GM21390 (cell line): ENCODE data around the gene GLTPD2.

Experiments
- ATAC-seq: cut with Tn5 transposase; IDR thresholded peaks from one replicate; pipeline ENCODE4 v1.9.1; 2021; ENCODE audit not compliant: unreplicated experiment

Gene GLTPD2

DNA sequence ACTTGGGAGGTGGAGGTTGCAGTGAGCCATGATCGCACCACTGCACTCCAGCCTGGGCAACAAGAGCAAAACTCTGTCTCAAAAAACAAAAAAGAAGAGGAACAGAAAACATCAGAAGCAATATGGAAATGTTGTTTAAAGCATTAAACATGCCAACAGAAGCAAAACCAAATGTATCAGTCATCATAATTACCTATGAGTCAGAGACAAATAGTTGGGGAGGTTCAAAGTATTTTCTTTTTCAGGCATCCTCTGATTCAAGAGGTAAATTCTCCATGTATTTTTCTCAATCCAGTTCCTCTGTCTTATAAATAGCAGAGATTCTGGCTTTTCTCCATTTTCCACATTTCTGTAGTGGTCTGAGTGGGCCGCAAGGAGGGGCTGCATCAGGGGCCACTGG is 19.1 kb upstream of the GLTPD2 start:
- ATAC-seq: no peak

DNA sequence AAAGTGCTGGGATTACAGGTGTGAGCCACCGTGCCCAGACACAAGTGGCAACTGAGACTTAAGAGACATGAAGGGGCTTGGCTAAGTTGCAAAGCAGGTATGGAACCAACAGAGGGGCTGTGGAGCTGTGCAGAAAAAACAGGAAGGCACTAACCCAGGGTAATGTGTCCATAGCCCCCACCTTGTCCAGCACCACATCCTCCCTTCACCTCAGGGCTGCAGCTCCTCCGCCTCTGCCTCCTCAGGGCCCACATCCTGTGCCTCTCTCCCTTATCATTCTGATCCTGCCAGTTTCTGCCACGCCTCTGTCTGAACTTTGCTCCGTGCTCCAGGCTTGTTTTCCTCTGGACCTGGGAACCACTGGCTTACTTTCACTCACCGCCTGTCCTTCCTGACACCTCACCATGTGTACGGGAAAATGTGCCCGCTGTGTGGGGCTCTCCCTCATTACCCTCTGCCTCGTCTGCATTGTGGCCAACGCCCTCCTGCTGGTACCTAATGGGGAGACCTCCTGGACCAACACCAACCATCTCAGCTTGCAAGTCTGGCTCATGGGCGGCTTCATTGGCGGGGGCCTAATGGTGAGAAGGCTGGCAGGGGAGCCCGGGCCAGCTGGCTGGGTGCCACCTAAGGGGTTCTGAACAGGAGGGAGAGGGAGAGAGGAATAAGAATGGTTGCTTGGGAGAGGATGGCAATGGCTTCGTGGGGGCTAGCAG is 17.1 kb upstream of the GLTPD2 start, which contains the start of gene TM4SF5:
Gene TM4SF5 (plus strand): TSS at position 368 of the 716 bp plus-strand sequence. CDS start 37 bp downstream, at position 405.
- ATAC-seq: no peak

DNA sequence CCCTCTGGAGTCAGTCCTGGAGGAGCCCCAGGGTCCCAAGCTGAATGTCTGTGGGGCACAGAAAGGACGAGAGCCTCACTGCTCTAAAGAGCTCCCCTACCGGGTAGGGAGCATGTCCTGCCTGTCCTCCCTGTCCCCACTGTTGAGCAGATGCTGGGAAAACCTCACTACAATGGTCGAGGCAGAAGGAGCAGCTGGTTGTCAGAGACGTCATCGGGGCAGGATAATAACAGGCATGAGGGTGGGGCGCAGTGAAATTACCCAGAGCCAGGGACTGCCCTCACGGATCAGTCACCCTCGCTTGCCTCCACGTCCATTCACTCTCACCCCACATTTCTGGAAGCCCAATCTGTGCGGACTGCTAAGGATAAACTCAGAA is 16.5 kb upstream of the GLTPD2 start:
- ATAC-seq: no peak

DNA sequence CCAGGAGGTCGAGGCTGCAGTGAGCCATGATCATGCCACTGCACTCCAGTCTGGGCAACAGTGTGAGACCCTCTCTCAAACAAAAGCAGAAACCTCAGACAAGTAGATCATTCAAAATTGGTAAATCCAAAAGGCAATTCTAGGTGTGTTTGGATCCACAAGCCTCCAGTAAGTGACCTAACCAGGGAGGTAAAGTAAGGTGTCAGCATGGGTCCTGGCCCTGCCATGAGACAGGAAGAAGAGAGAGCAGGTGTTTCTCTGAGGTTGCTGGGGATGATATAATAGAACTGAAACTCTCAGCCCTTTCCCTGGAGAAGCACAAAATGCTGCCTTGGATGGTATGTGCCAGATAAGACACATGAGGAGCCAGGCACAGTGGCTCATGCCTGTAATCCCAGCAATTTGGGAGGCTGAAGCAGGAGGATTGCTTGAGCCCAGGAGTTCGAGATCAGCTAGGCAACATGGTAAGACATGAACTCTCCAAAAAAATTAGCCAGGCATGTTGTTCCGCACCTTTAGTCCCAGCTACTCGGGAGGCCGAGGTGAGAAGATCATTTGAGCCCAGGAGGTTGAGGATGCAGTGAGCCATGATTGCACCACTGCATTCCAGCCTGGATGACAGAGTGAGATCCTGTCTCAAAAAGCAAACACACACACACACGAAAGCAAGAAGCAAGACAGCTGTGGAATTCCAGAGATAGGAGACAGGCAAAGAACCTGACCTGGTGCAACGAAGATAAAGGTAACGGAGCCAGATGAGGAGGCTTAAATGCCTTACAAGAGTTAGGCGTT is 10.6 kb upstream of the GLTPD2 start:
- no peak for ATAC-seq

DNA sequence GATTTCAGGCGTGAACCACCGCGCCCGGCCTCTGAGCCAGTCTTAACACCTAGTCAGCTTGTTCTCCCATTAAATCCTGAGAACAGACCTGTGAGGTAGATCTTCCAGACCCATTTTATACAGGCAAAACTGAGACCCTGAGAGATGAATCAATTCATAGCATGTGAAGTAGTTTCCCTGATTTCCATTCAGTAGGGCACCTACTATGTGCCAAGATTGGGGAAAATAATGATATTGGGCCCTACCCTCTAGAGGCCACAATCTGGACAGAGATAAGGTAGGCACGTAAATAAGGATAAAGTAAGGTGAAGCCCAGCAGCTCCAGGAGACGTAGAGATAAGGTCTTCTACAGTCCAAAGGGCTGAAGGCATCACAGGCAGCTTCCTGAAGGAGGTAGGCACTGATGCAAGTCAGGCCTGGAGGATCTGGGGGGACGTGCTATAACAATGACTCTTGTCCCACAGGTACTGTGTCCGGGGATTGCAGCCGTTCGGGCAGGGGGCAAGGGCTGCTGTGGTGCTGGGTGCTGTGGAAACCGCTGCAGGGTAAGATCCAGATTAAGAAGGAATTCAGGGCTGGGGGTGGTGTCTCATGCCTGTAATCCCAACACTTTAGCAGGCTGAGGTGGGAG is 8.3 kb upstream of the GLTPD2 start:
- ATAC-seq: no peak

DNA sequence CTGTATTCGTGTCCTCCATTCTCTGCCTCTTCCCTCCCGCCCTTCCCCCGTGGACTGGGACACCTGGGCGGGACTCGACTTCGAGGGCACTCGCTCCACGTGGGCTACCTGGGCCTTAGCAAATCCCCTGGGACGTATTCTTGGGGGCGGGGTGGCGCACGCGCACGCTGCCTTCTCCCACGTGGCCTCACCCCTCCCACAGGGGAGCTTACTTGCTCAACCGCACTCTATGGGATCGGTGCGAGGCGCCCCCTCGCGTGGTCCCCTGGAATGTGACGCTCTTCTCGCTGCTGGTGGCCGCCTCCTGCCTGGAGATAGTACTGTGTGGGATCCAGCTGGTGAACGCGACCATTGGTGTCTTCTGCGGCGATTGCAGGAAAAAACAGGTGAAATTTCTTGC is 6.1 kb upstream of the GLTPD2 start:
- ATAC-seq: no peak

DNA sequence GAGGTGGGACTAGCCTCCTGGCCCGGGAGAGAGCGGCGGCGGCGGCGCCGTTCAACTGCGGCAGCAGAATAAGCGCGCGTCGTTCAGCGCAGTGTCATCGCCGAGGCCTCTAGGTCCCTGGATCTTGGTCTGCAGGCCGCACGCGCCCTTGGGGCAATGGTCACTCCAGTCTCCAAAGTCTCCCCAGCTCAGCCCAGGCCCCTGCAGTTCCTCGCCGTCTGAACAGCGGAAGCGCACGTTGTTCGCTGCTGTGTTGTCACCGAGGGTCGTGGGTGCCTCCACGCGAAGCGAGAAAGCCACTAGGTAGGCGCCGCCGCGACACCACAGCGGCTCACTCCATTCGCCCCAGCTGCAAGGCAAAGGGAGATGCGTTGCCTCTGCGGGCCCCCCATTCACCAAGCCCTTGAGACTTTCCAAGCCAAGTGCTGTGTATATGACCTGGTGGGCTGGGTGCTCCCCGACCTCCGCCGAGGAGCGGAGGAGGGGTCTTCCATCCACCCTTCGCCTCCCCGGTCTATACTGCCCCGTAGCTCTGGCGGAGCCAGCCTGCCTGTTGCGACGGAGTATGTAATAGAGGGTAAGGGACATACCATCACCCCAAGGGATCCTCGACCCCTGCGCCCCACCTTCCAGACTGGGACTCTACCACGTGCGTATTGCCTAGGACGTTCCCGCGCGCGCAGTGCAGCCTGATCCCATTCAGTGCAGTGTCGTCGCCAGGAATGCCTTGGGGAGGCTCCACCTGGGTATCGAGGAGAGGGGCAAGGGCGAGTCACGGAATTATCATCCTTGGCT is 3.3 kb upstream of the GLTPD2 start:
- no peak for ATAC-seq

DNA sequence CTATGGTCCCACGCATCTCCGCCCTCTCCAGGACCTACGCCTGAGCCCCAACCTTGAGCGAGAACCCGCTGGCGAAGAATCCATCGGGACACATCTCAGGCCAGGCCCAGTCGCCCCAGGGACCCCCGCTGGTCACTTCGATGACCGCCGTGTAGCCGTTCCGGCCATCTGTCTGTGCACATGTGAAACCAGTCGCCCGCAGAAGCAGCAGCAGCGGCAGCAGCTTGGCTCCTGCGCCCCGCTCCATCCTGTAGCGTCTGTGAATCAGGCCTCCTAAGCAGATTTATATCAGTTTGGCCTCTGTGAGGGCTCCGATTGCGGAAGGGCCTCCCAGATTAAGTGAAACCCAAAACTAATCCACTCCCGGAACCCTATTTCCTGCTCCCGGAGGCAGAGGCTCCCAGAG is 2.7 kb upstream of the GLTPD2 start, which contains the start of gene VMO1:
Gene VMO1 (minus strand): TSS at position 259 of the 406 bp plus-strand sequence. CDS start 12 bp downstream, at position 247.
- no peak for ATAC-seq

DNA sequence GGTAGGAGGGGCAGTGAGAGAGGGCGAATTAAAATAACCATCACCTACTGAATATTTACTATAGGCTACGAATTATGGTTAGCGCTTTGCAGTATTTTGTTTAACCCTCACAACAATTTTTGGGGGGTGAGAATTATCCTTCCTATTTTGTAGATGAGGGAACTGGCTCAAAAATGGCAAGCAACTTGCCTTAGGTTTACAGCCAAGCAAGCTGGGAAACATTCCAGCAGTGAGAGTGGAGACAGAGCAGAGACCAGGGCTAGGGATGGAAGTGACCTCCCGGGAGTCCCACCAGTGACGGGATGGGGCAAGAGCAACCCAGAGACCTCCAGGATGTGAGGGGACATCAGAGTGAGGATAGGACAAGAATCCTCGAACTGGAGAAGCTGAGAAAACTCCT is 2.2 kb upstream of the GLTPD2 start:
- no peak for ATAC-seq

DNA sequence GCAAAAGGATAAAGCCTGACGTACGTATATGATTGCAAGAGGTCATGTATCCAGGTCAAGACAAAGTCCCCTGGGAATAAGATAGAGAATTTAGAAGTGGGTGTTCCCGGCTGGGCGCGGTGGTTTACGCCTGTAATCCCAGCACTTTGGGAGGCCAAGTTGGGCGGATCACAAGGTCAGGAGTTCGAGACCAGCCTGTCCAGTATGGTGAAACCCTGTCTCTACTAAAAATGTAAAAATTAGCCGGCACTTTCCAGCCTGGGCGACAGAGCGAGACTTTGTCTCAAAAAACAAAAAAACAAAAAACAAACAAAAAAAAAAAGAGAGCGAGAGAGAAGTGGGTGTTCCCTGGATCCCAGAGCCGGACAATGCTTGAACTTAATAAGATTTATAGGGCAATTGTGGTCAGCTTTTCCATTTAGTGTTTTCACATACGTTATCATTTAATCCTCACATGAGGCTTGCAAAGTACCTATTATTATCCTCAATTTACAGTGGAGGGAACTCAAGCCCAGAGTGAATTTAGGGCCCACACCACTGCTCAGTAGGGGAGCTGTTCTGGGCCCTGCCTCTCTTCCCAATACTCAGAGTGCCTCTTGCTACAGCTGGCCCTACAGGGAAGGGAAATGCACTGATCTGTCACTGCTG is 481 bp upstream of the GLTPD2 start:
- no peak for ATAC-seq

DNA sequence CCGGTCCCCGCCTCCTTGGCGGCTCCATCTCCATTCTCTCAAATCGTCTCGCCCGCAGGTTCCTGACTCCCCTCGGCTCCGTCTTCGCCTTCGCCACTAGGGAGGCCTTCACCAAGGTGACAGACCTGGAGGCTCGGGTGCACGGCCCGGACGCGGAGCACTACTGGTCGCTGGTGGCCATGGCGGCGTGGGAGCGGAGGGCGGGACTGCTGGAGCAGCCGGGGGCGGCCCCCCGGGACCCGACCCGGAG is 862 bp downstream of the GLTPD2 start:
- ATAC-seq: no peak

DNA sequence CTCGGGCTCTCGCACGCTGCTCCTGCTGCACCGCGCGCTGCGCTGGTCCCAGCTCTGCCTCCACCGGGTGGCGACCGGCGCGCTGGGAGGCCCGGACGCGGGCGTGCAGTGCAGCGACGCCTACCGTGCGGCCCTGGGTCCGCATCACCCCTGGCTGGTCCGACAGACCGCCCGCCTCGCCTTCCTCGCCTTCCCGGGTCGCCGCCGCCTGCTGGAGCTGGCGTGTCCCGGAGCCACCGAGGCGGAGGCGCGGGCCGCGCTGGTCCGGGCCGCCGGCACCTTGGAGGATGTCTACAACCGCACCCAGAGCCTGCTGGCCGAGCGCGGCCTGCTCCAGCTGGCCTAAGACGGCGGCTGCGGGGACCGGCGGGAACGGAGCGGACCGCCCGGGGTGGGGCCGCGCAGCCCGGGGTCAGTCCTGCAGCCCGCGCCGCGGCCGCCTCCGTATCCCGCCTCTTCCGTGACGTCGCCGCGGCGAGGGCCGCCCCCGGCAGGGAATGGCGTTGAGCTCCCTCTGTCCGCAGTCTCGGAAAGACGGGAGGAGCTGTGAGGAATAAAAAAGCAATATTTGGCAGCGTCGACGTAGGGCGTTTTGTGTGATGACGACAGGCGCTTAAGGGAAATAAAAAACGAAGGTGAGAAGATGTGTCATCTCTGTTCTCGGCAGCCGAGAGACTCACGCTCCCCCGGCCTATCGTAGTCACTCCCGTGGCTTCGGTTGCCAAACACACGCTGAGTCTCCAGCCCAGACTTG is 1.4 kb downstream of the GLTPD2 start:
- ATAC-seq: peak; percentile 87

DNA sequence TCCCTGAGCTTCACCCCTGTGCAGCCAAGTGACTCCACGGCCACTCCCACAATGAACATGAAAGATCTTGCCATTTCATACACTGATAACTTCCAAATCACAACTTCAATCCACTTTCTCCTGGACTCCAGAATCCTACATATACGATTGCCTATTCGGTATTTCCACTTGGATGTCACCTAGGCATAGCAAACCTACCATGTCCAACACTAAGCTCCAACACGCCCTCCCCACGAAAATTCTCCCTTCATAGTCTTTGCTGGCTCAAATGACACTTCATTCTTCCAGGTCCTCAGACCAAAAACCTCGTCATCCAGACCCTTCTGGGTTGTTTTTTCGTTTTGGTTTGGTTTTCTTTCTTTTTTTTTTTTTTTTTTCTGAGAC is 1.9 kb downstream of the GLTPD2 start:
- ATAC-seq: no peak

DNA sequence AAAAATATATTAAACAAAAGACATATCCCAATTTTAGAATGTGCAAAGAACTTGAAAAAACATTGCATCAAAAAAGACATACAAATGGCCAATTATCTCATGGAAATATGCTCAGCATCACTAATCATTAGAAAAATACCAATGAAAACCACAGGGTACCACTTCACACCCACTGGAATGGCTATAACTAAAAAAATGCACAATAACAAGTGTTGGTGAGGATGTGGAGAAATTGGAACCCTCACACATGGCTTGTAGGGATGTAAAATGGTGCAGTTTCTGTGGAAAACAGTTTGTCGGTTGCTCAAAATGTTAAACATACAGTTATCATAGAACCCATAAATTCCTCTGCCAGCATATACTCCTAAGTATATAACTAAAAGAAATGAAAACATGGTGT is 6.4 kb downstream of the GLTPD2 start:
- no peak for ATAC-seq

DNA sequence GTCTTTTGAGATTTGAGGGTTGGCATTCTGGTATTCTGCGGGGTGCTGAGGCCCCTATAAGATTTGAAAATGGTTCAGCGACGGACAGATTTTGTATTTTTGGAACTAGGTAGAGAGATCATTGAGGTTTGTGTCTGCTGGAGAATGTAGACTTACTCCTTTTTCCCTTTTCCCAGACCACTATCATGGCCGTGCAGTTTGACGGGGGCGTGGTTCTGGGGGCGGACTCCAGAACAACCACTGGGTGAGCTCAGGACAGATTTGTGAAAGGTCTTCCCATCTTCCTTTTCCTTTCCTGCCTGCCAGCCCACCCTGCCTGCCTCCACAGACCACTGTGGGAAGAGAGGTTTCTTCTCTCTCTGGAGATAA is 7.8 kb downstream of the GLTPD2 start:
- ATAC-seq: no peak

DNA sequence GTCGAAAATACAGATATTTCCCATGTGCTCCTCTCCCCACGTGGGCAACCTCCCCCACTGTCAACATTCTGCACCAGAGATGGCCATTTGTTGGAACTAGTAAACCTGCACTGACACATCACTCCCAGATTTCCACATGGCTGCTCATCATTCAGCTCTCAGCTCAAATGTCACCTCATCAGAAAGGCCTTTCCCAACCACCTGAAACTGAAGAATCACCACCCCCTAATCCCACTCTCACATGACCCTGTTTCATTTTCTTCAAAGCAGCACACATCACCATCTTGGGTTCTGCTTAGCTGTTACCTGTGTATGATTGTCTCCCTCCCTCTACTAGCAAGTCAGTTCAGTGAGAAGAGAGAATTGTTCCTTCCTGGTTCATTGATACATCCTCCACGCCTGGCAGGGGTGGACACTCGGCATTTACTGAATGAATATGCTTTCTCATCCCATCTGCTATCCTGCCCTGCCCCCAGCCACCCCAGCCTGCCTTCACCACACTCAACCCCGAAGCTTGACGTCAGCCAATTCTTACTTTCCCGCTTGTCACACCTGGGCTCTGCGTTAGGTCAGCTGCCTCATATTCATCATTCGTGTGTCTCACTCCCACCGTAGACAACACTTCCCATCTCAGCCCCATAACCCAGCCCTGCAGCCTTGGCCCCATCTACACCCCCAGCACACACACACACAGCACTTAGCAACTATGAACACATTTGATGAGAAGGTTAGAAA is 11.9 kb downstream of the GLTPD2 start:
- no peak for ATAC-seq

DNA sequence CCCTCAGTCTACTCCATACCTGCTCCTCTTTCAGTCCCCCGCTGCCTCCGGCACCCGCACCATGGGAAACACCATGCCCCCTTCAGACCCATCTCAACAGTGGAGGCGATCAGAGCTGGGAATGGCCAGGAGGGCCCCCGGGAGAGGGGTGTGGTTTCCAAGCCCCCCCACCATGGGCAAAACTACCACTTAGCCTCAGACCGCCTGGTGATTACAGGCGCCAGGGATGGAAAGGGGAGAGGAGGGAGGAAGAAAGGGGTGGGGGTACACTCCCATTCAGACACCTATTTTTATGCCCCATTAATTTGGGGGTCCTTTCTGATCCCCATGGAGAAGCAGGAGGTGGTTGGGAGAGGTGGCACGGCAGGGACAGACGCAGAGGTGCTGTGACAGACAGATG is 13.5 kb downstream of the GLTPD2 start, which contains the start of gene C17orf114:
Gene C17orf114 (minus strand): TSS at position 101 of the 400 bp plus-strand sequence.
- no peak for ATAC-seq

DNA sequence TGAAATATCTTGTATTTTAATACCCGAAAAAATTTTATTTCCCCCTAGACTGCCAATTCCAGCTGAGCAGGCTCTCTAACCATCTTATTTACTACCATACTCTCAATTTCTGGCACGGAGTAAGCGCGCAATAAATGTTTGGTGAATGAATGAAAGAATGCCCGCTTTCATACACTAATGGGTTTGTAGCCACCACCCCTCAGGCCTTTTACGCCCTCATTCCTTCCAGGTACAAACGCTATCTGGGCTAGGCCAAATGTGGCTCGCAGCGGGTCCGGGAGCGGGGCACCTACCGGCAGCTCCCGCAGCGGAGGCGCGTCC is 17.7 kb downstream of the GLTPD2 start:
- ATAC-seq: no peak

DNA sequence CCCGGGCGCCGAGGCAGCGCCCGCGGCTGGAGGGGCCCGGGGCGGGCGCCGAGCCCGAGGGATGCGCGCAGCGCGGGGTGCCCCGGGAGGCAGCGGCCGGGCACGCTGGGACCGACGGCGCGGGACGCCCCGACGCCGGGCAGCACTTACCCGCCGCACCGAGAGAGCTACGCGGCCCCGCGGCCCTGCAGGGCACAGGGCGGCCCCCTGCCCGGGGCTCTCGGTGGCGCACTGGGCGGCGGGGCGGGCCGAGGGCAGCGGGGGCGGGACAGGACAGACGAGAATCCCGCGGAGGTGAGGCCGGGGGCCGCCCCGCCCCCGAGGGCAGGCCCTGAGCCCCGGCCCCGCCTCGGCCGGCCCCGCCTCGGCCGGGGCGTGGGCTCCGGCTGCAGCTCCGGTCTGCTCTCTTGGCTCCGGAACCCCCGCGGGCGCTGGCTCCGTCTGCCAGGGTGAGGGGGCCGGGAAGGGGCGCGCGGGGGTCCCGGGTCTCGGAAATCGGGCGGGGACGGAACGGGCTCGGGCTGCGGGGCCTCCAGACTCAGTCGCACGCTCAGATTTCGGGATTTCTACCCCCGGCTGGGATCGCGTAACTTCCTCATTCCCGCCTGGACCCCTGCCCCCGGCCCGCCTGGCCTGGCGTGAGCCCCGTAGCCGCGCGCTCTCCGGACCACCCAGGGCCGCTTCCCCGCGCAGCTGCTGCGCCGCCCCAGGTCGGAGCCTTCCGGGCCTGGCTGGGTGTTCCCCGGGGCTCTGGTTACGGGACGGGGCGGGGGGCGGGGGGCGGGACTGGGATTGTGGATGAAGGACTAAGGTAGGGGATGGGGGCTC is 18.2 kb downstream of the GLTPD2 start, which contains the start of gene PLD2:
Gene PLD2 (plus strand): TSS at position 376 of the 828 bp plus-strand sequence. CDS start 621 bp downstream, outside the sequence.
- ATAC-seq: peak; percentile 87
